NB4 (cell line): ENCODE results near the gene HIVEP2.

Source experiments
- CTCF ChIP-seq: IDR thresholded peaks from one replicate; pipeline ENCODE4 v1.5.1; 2012; ENCODE audit warnings: low read depth, low read length
- POLR2A ChIP-seq: IDR thresholded peaks from 2 replicates; pipeline ENCODE4 v1.6.1; 2011; ENCODE audit warnings: mild to moderate bottlenecking; ENCODE audit not compliant: insufficient read length; ENCODE audit errors: extremely low read depth

- TF ChIP-seq POLR2A (no peak), CTCF (no peak)
Measured at GRCh38 chr6:142803495-142804058, 141.4 kb downstream of the HIVEP2 start.
